Right ventricle myocardium superior (tissue), 1 donor: ENCODE data around the gene LAMTOR4. TPM values are rescaled to one million over a fixed set of nuclear protein-coding genes. Genes with fewer than 3 reads are reported as not detected.

ENCODE experiments used
- ATAC-seq: fragments of 200-7000 bp; cut with Tn5 transposase; one replicate; pipeline ENCODE4 v1.9.1; 2020; ENCODE audit warnings: mild to moderate bottlenecking; ENCODE audit not compliant: poor library complexity
- DNase-seq: peaks from one replicate; pipeline ENCODE4 v3.0.0-alpha.2; 2020
- intact Hi-C: fragments of 100-400 bp; cut with DNase I; formaldehyde crosslinking; loops from one replicate; pipeline ENCODE4 v1.11.2; 2022
- long read RNA-seq: library from polyadenylated mRNA; unstranded; transcript quantifications from one replicate; pipeline ENCODE4 v2.0.0, GENCODE V29; 2021
- total RNA-seq: library from RNA; stranded (reverse); fragmentation: NEBNext Ultra II Directional; extraction: Animal tissue kit (Norgen Biotek cat#: 25700); gene quantifications from one replicate; pipeline ENCODE4 v1.2.1, GENCODE V29; 2021
- donor health status: DM: no; HTN: yes; CAD: no; lungs with severe emphysema.

Gene LAMTOR4
- 121 TPM for total RNA-seq
- long read RNA-seq, transcript LAMTOR4-201 (4 exons, 605 nt): major isoform, 33 of 44 reads
- long read RNA-seq, partial matches to known transcripts: 2 of 44 reads
- long read RNA-seq, other reads (novel, unspliced or antisense): 1 of 44 reads

- intact Hi-C loops: no loop called here
- ATAC-seq: peak; percentile 98
- peak; percentile 99 for DNase-seq
These were observed at the start of gene LAMTOR4 for GRCh38 chr7:100148559-100149328. Gene LAMTOR4 (plus strand): TSS chr7:100148918. CDS start chr7:100148973, 55 bp downstream.

GRCh38 chr7:100099452-100099851, 49.3 kb upstream of the LAMTOR4 start:
- intact Hi-C loops: no loop called here
- DNase-seq (no peak), ATAC-seq (no peak)

DNA sequence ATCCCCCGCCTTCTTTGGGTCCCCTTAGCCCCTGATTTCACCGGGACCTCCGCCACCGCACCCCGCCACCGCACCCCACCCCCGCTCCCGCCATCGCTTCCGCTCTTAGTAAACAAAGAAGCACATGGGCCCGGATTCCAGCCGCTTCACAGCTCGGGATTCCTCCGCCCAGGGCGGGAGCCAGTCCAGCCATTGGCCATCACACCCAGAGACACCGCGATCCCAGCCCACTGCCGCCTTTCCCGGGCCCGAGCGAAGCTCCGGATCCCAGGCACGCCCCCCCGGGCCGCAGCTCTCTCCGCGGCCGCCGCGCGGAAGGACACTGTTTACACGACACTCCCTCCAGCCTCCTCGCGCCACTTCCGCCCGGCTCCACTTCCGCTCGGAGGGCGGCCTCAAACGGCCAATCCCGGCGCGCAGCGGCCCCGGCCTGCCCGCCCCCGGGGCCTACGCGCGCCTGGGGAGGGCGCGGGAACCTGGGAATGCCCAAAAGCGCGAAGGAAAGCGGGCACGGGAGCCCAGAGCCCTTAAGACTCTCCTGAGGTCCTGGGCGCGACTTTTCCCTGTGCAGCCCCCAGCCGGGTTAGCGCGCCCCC, 48.2 kb upstream of the LAMTOR4 start:
- ATAC-seq: peak; percentile 95
- peak; percentile 94 for DNase-seq
- intact Hi-C loops: no loop called here

GRCh38 chr7:100101016-100101862, 47.5 kb upstream of the LAMTOR4 start, which contains the start of the genes AP4M1 and MCM7:
Gene AP4M1 (plus strand): TSS chr7:100101643. CDS start chr7:100101715, 72 bp downstream.
Gene MCM7 (minus strand): TSS chr7:100101397. CDS start chr7:100101294, 103 bp downstream.
- ATAC-seq (peak; percentile 96), DNase-seq (peak; percentile 99)
- intact Hi-C loops: no loop called here

DNA sequence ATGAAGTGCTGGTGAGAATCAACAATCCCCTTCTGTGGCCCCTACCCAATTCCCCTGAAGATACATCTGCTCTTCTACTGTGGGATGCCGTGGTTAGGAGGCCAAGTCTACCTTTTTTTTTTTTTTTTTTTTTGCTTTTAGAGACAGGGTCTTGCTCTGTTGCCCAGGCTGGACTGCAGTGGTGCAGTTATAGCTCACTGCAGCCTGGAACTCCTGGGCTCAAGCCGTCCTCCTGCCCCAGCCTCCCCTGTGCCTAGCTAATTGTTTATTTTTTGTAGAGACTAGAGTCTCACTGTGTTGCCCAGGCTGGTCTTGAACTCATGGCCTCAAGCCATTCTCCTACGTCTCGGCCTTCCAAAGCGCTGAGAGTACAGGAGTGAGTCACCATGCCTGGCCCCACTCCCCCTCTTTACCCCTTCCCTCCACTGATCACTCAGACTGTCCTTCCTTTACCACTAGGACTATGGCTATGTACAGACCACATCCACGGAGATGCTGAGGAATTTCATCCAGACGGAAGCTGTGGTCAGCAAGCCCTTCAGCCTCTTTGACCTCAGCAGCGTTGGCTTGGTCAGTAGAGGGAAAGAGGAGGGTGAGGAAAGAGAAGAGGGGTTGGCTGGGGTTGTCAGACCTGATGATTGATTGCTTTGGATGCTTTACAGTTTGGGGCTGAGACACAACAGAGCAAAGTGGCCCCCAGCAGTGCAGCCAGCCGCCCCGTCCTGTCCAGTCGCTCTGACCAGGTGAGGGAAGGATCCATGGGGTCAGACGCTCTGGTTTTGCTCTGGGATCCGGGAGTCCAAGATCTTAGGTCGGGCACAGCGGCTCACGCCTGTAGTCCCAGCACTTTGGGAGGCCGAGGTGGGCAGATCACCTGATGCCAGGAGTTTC, 45.5 kb upstream of the LAMTOR4 start:
- no peak for ATAC-seq
- intact Hi-C loops: no loop called here

GRCh38 chr7:100105534-100105933, 43.2 kb upstream of the LAMTOR4 start:
- ATAC-seq (no peak), DNase-seq (no peak)
- intact Hi-C loops: no loop called here

More for the DNA sequence above, 45.5 kb upstream of the LAMTOR4 start:
- no peak for DNase-seq

- DNase-seq: no peak
- intact Hi-C loops: no loop called here
- ATAC-seq: no peak
These were observed 42.1 kb upstream of the LAMTOR4 start for GRCh38 chr7:100106633-100107032.

GRCh38 chr7:100107125-100107737, 41.5 kb upstream of the LAMTOR4 start:
- no peak for DNase-seq
- intact Hi-C loops: no loop called here
- ATAC-seq: no peak

- no peak for DNase-seq
- intact Hi-C loops: no loop called here
These were observed 40.8 kb upstream of the LAMTOR4 start for GRCh38 chr7:100107890-100108289.

GRCh38 chr7:100109521-100110163, 39.1 kb upstream of the LAMTOR4 start:
- intact Hi-C loops: no loop called here
- ATAC-seq (no peak), DNase-seq (no peak)

More at GRCh38 chr7:100107890-100108289, 40.8 kb upstream of the LAMTOR4 start:
- no peak for ATAC-seq

DNA sequence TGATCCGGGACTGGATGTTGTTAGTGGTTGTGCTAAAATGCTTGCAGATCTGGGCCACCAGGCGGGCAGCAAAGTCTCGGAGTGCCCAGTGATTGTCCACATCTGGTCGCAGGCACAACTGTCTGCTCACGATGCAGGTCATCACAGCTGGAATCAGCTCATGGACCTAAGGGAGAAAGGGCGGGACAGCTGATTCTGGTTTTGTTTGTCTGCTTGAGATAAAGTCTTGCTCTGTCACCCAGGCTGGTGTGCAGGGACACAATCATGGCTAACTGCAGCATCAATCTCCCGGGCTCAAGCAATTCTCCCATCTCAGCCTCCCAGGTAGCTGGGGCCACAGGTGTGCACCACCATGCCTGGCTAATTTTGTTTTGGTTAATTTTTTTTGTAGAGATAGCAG, 37.6 kb upstream of the LAMTOR4 start:
- ATAC-seq (no peak), DNase-seq (no peak)
- intact Hi-C loops: no loop called here

DNA sequence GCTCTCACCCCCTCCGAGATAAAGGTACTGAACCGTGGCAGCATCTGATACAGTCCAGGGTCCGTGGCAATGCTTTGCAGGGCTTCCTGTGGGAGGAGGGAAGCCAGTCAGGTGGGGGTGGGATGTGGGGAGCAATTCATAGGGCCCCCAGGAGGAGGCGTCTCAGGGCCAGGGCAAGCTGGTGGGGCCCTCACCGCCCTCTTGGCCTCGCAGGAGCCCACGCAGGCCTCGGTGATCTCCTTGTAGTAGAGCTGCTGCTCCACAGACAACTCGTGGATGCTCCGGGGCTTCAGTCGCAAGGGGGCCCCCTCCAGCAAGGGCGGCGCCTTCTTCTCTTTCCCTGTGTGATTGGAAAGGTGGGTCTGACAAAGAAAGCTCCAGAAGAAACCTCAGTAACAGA, 36.8 kb upstream of the LAMTOR4 start:
- intact Hi-C loops: no loop called here
- DNase-seq (no peak), ATAC-seq (no peak)

DNA sequence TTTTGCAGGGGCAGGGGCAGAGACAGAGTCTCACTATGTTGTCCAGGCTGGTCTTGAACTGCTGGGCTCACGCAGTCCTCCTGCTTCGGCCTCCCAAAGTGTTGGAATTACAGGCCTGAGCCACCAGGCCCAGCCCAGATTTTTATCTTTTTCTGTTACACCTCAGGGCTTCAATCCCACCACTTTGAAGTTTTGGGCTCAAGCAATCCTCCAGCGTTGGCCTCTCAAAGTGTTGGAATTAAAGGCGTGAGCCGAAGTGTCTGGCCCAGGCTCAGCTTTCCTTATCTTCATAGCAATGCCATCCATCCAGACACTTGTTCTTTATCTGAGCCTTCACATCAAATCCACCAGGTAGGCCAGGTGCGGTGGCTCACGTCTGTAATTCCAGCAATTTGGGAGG, 33.7 kb upstream of the LAMTOR4 start:
- ATAC-seq (no peak), DNase-seq (no peak)
- intact Hi-C loops: no loop called here

DNA sequence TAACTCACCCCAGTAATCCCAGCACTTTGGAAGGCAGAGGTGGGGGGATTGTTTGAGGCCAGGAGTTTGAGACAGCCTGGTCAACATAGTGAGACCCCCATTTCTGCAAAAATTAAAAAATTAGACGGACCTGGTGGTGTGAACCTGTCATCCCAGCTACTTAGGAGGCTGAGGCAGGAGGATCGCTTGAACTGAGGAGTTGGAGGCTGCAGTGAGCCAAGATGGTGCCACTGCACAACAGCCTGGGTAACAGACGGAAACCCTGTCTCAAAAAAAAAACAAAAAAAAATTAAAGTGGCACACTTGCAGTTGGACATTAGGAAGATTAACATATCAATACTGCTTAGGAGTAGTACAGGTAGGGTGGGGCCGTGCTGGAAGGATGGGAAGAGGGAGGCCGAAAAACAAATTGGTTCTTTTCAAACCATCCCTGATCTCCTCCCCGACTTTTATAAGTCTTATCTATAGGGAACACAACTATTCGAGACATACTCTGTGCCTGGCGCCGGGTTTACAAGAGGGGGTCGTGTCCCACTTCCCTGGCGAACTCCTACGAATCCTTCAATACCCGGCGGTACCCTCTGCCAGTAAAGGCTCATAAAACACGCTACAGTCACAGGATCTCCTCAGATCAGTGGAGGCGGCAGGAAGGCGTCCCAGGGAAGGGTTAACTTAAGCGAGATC, 30.2 kb upstream of the LAMTOR4 start:
- ATAC-seq: no peak
- DNase-seq: no peak
- intact Hi-C loops: no loop called here

DNA sequence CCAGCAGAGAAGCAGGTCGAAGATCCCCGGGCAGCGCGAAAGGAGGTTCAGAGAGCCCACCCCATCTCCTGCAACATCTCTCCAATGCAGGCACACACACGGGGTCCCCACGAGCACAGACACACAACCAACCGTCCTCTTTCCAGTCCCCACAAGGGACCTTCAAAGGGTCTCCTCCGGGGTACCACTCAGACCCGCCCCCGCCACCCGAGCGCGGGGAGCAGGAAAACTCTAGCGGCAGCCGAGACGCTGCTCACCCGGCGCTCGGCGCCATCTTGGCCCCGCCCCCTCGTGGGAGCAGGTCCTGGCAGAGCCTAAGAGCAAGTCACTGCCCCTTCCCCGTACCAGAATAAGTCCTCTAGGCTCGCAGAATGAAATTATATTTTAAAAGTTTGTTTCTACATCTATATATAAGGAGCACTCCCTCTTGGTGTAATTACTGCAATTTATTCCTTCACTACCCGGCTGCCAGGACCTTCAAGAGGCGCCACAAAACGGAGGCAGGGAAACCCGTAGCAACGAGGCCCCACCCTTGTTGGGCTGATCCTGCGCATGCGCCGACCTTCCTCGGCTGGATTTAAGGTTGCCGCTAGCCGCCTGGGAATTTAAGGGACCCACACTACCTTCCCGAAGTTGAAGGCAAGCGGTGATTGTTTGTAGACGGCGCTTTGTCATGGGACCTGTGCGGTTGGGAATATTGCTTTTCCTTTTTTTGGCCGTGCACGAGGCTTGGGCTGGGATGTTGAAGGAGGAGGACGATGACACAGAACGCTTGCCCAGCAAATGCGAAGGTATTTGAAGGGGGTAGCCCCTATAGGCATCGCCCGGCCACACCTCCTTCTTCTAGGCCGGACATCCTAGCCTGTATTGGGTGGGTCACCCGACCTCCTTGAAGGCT, 29.4 kb upstream of the LAMTOR4 start, which contains the start of the genes CNPY4 and TAF6:
CNPY4 (plus strand) TSS at position 563 of the 898 bp plus-strand sequence; CDS start at position 674, 111 bp downstream.
TAF6 (minus strand) TSS at position 287 of the 898 bp plus-strand sequence. CDS start 5,149 bp downstream, outside the sequence.
- intact Hi-C loops: no loop called here
- ATAC-seq (peak; percentile 98), DNase-seq (peak; percentile 97)
